K562 (cell line): ENCODE results near the gene RACK1. TPM values are rescaled to one million over a fixed set of nuclear protein-coding genes. Genes with fewer than 3 reads are reported as not detected.

Experiments used
- CTBP1 ChIP-seq: fragments of 450-650 bp; IDR thresholded peaks from 2 replicates; pipeline ENCODE4 v1.6.1; 2016; ENCODE audit warnings: borderline replicate concordance
- E2F6 ChIP-seq, 2 experiments: IDR thresholded peaks; 2 replicates each; pipeline ENCODE4 v1.6.1; 2011; ENCODE audit warnings: borderline replicate concordance in 1 of 2, control low read depth in 1 of 2, low read depth in 1 of 2, low read length in 1 of 2, mild to moderate bottlenecking in 1 of 2, mixed read lengths in 1 of 2, moderate library complexity in 1 of 2; ENCODE audit not compliant: insufficient read depth in 1 of 2, insufficient read length in 1 of 2, poor library complexity in 1 of 2, severe bottlenecking in 1 of 2; ENCODE audit errors: extremely low read depth in 1 of 2
- FOXA3 ChIP-seq, 2 experiments: fragments of 450-650 bp in 1 of 2; sonication (generic) in 1 of 2; formaldehyde crosslinking; IDR thresholded peaks in 1 of 2; conservative IDR thresholded peaks in 1 of 2; 2 replicates each; pipeline versions ENCODE4 v1.4.0 to v1.8.0; 2020 to 2022; ENCODE audit warnings: mild to moderate bottlenecking in 2 of 2, missing genetic modification reagents in 1 of 2
- FOXK2 ChIP-seq, 2 experiments: fragments of 450-650 bp; IDR thresholded peaks in 1 of 2; conservative IDR thresholded peaks in 1 of 2; 2 replicates each; pipeline ENCODE4 v1.6.1; 2016; ENCODE audit warnings: low read depth in 2 of 2, mild to moderate bottlenecking in 1 of 2
- GATAD2B ChIP-seq: fragments of 450-650 bp; IDR thresholded peaks from 2 replicates; pipeline ENCODE4 v1.6.1; 2017; ENCODE audit warnings: mild to moderate bottlenecking, borderline replicate concordance
- GTF2F1 ChIP-seq: IDR thresholded peaks from 2 replicates; pipeline ENCODE4 v1.6.1; 2011; ENCODE audit warnings: low read depth, low read length, improper control_type of control experiment
- HNRNPLL ChIP-seq: fragments of 200-400 bp; formaldehyde crosslinking; IDR thresholded peaks from 2 replicates; pipeline ENCODE4 v1.6.1; 2017; ENCODE audit warnings: low read length, low read depth, mild to moderate bottlenecking; ENCODE audit not compliant: poor library complexity, severe bottlenecking
- KLF1 ChIP-seq: fragments of 450-650 bp; IDR thresholded peaks from 2 replicates; pipeline ENCODE4 v1.6.1; 2016; ENCODE audit warnings: missing genetic modification characterization, missing compliant biosample characterization
- MEIS2 ChIP-seq: fragments of 450-650 bp; IDR thresholded peaks from 2 replicates; pipeline ENCODE4 v1.6.1; 2014; ENCODE audit warnings: mild to moderate bottlenecking; ENCODE audit not compliant: partially characterized antibody
- PREB ChIP-seq: sonication (generic); formaldehyde crosslinking; IDR thresholded peaks from 2 replicates; pipeline ENCODE4 v1.8.1; 2023; ENCODE audit warnings: mild to moderate bottlenecking, missing genetic modification reagents
- RBFOX2 ChIP-seq: fragments of 200-400 bp; formaldehyde crosslinking; IDR thresholded peaks from 2 replicates; pipeline ENCODE4 v1.6.1; 2017; ENCODE audit warnings: low read depth, mild to moderate bottlenecking, low read length, moderate library complexity
- SIX5 ChIP-seq, 2 experiments: IDR thresholded peaks; 2 replicates each; pipeline ENCODE4 v1.6.1; 2011; ENCODE audit warnings: low read length in 2 of 2, borderline replicate concordance in 1 of 2, low read depth in 1 of 2, mild to moderate bottlenecking in 1 of 2, moderate library complexity in 1 of 2; ENCODE audit not compliant: insufficient read depth in 1 of 2
- STAT5A ChIP-seq: IDR thresholded peaks from 2 replicates; pipeline ENCODE4 v1.6.1; 2012; ENCODE audit warnings: low read length, inconsistent platforms, borderline replicate concordance
- TARDBP ChIP-seq: fragments of 450-650 bp; IDR thresholded peaks from 2 replicates; pipeline ENCODE4 v1.6.1; 2016
- ZBTB5 ChIP-seq: fragments of 450-650 bp; IDR thresholded peaks from 2 replicates; pipeline ENCODE4 v1.6.1; 2017; ENCODE audit warnings: antibody characterized with exemption
- ZBTB8A ChIP-seq: fragments of 450-650 bp; IDR thresholded peaks from 2 replicates; pipeline ENCODE4 v1.6.1; 2018; ENCODE audit warnings: mild to moderate bottlenecking, moderate library complexity; ENCODE audit not compliant: partially characterized antibody
- ZMIZ1 ChIP-seq, 2 experiments: fragments of 150-350 bp in 1 of 2; IDR thresholded peaks; 2 replicates each; pipeline ENCODE4 v1.6.1; 2012 to 2016; ENCODE audit warnings: low read depth in 2 of 2, low read length in 2 of 2, mild to moderate bottlenecking in 1 of 2, moderate library complexity in 1 of 2
- ZNF140 ChIP-seq: fragments of 250-450 bp; sonication (Bioruptor Pico); IDR thresholded peaks from 2 replicates; pipeline ENCODE4 v1.8.0; 2021; ENCODE audit warnings: moderate library complexity, mild to moderate bottlenecking, inconsistent platforms
- polyA plus RNA-seq, 8 experiments: library from polyadenylated mRNA; depleted of rRNA in 4 of 8; stranded (reverse) in 5 of 8; unstranded in 3 of 8; fragments of >200 nt; fragmentation: Nextera tagmentation in 2 of 8; fragmentation: Illumina TruSeq in 1 of 8; extraction: Ambion mirVana in 2 of 8; extraction: Trizol in 1 of 8; gene quantifications; 2 replicates each; pipeline versions ENCODE4 v1.2.1 to v1.2.3, GENCODE V29; 2011 to 2014; ENCODE audit warnings: inconsistent platforms in 1 of 8, missing spikeins in 1 of 8
- total RNA-seq, 7 experiments: library from RNA; depleted of rRNA in 6 of 7; stranded (reverse); fragments of >200 nt in 6 of 7; fragmentation: Illumina TruSeq in 2 of 7; extraction: Trizol in 2 of 7; gene quantifications; 2 replicates each; pipeline versions ENCODE4 v1.2.1 to v1.2.3, GENCODE V29; 2011 to 2021; ENCODE audit warnings: low replicate concordance in 1 of 7

Gene RACK1
- total and polyA plus RNA-seq, 9 of the 15 experiments (the other 6 are each of a cell fraction or from before 2014, with no cell fraction given), result 2,303 to 5,311 (median 3,833) TPM

GRCh38 chr5:181221792-181222629, 21.7 kb downstream of the RACK1 start (continued):
- TF ChIP-seq KLF1 (tag) (peak; percentile 37; the same call in 1 of the 2 replicates), MEIS2 (no peak), TARDBP (peak; percentile 74), FOXA3 (CRISPR knock-in tag; conservative IDR thresholded peaks at IDR 0.05 in 1 of 2, IDR thresholded peaks at IDR 0.05 in 1 of 2) (peak; percentile 90 to 94), GATAD2B (peak; percentile 28; the same call in 1 of the 2 replicates), CTBP1 (peak; percentile 80), ZMIZ1 (IDR thresholded peaks at IDR 0.05; ENCODE audit: low read depth in 2 of 2, low read length in 2 of 2) (no peak), GTF2F1 (0 out of 2 replicates have a peak, but pooled peaks have one; percentile 53), PREB (CRISPR knock-in tag) (0 out of 2 replicates have a peak, but pooled peaks have one; percentile 18), FOXK2 (conservative IDR thresholded peaks at IDR 0.05 in 1 of 2, IDR thresholded peaks at IDR 0.05 in 1 of 2; ENCODE audit: low read depth in 2 of 2) (peak; percentile 53 to 81), STAT5A (peak; percentile 32; the same call in 1 of the 2 replicates), ZBTB8A (peak; percentile 56), HNRNPLL (peak; percentile 68), SIX5 (IDR thresholded peaks at IDR 0.05; ENCODE audit: borderline replicate concordance in 1 of 2, insufficient read depth in 1 of 2, low read depth in 1 of 2, low read length in 2 of 2) (no peak), E2F6 (IDR thresholded peaks at IDR 0.05; ENCODE audit: borderline replicate concordance in 1 of 2, extremely low read depth in 1 of 2, insufficient read depth in 1 of 2, insufficient read length in 1 of 2, low read depth in 1 of 2, low read length in 1 of 2, poor library complexity in 1 of 2, severe bottlenecking in 1 of 2) (peak in 1 of 2 experiments; percentile 36), ZNF140 (CRISPR knock-in tag) (no peak), ZBTB5 (peak; percentile 81), RBFOX2 (no peak)
